Measurements from ENCODE around the gene DPEP1. TPM values are rescaled to one million over a fixed set of nuclear protein-coding genes. Genes with fewer than 3 reads are reported as not detected.

Gene DPEP1
- total and polyA plus RNA-seq, 2 experiments from 2014 or later = 1.7 to 2.3 TPM

DNA sequence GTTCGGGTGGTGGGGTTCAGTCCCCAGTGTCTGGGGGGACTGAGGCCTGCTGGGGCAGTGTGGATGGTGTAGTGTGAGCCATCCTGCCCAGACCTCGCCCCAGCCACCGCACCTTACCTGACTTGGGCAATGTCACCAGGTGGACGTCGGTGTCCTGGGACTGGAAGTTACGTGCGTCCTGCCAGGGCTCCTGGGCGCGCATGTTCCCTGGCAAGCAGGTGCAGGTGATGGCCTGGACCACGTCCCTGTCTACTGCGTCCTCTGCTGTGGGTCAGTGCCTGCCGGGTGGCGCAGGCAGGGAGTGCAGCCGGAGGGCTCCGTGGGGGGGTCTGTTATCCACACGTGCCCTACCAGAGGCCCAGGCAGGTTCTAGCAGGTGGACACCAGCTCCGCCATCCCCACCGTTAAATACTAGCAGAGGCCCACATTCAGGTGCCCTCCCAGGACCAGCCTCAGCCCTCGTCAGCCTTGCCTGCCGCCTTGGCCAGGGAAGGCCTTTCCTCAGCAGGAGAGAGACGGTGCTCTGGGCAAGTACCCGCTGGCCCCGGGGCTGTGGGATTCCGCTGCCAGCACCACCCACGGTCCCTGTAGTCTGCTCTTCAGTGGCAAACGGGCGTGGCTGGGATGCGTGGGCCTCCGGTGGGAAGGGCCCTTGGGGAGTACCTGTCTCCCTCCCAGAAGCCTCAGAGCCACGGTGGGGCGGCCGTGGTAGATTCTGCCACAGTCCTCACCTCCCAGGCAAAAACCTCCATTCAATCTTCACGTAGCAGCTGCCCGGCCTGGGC lies 8.1 kb upstream of the DPEP1 start:
- Histone ChIP-seq H3F3A (replicated peaks; ENCODE audit: low read depth) (no peaks in the 10 kb centered on the region), H3K4me1 (ENCODE audit: insufficient read depth) (peaks cover 11% of the 10 kb centered on the region), H3K9me2 (ENCODE audit: insufficient read depth) (no peaks in the 10 kb centered on the region), H3K27ac (ENCODE audit: low read depth) (no peak overlapping the region), H2AFZ (no peak overlapping the region), H3K27me3 (ENCODE audit: insufficient read depth) (no peaks in the 10 kb centered on the region), H3K4me3 (no peak overlapping the region), H3K79me2 (replicated peaks; ENCODE audit: insufficient read depth) (no peaks in the 10 kb centered on the region), H3K36me3 (ENCODE audit: insufficient read depth) (no peaks in the 10 kb centered on the region), H3K4me2 (no peak overlapping the region), H4K20me1 (replicated peaks; ENCODE audit: insufficient read depth) (no peaks in the 10 kb centered on the region)
- Mint-ChIP-seq H3K4me3 (no peak overlapping the region), H3K36me3 (ENCODE audit: low read depth) (no peaks in the 10 kb centered on the region), H3K27ac (no peak overlapping the region), H3K27me3 (ENCODE audit: insufficient read depth, low read depth, poor library complexity) (peaks cover 6% of the 10 kb centered on the region), H3K9me3 (no peaks in the 10 kb centered on the region), H3K4me1 (peaks cover 7% of the 10 kb centered on the region)
- ATAC-seq = no peak
- DNase-seq (ENCODE audit: low spot score) = no peak
- TF ChIP-seq, protein P1, sequence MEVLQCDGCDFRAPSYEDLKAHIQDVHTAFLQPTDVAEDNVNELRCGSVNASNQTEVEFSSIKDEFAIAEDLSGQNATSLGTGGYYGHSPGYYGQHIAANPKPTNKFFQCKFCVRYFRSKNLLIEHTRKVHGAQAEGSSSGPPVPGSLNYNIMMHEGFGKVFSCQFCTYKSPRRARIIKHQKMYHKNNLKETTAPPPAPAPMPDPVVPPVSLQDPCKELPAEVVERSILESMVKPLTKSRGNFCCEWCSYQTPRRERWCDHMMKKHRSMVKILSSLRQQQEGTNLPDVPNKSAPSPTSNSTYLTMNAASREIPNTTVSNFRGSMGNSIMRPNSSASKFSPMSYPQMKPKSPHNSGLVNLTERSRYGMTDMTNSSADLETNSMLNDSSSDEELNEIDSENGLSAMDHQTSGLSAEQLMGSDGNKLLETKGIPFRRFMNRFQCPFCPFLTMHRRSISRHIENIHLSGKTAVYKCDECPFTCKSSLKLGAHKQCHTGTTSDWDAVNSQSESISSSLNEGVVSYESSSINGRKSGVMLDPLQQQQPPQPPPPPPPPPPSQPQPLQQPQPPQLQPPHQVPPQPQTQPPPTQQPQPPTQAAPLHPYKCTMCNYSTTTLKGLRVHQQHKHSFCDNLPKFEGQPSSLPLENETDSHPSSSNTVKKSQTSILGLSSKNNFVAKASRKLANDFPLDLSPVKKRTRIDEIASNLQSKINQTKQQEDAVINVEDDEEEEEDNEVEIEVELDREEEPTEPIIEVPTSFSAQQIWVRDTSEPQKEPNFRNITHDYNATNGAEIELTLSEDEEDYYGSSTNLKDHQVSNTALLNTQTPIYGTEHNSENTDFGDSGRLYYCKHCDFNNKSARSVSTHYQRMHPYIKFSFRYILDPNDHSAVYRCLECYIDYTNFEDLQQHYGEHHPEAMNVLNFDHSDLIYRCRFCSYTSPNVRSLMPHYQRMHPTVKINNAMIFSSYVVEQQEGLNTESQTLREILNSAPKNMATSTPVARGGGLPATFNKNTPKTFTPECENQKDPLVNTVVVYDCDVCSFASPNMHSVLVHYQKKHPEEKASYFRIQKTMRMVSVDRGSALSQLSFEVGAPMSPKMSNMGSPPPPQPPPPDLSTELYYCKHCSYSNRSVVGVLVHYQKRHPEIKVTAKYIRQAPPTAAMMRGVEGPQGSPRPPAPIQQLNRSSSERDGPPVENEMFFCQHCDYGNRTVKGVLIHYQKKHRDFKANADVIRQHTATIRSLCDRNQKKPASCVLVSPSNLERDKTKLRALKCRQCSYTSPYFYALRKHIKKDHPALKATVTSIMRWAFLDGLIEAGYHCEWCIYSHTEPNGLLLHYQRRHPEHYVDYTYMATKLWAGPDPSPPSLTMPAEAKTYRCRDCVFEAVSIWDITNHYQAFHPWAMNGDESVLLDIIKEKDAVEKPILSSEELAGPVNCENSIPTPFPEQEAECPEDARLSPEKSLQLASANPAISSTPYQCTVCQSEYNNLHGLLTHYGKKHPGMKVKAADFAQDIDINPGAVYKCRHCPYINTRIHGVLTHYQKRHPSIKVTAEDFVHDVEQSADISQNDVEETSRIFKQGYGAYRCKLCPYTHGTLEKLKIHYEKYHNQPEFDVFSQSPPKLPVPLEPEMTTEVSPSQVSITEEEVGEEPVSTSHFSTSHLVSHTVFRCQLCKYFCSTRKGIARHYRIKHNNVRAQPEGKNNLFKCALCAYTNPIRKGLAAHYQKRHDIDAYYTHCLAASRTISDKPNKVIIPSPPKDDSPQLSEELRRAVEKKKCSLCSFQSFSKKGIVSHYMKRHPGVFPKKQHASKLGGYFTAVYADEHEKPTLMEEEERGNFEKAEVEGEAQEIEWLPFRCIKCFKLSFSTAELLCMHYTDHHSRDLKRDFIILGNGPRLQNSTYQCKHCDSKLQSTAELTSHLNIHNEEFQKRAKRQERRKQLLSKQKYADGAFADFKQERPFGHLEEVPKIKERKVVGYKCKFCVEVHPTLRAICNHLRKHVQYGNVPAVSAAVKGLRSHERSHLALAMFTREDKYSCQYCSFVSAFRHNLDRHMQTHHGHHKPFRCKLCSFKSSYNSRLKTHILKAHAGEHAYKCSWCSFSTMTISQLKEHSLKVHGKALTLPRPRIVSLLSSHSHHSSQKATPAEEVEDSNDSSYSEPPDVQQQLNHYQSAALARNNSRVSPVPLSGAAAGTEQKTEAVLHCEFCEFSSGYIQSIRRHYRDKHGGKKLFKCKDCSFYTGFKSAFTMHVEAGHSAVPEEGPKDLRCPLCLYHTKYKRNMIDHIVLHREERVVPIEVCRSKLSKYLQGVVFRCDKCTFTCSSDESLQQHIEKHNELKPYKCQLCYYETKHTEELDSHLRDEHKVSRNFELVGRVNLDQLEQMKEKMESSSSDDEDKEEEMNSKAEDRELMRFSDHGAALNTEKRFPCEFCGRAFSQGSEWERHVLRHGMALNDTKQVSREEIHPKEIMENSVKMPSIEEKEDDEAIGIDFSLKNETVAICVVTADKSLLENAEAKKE (CRISPR knock-in tag; IDR thresholded peaks at IDR 0.05) = no peak
- no peak for TF ChIP-seq EZH2 (IDR thresholded peaks at IDR 0.05; ENCODE audit: low read depth, unreplicated experiment)
- TF ChIP-seq, protein P2, sequence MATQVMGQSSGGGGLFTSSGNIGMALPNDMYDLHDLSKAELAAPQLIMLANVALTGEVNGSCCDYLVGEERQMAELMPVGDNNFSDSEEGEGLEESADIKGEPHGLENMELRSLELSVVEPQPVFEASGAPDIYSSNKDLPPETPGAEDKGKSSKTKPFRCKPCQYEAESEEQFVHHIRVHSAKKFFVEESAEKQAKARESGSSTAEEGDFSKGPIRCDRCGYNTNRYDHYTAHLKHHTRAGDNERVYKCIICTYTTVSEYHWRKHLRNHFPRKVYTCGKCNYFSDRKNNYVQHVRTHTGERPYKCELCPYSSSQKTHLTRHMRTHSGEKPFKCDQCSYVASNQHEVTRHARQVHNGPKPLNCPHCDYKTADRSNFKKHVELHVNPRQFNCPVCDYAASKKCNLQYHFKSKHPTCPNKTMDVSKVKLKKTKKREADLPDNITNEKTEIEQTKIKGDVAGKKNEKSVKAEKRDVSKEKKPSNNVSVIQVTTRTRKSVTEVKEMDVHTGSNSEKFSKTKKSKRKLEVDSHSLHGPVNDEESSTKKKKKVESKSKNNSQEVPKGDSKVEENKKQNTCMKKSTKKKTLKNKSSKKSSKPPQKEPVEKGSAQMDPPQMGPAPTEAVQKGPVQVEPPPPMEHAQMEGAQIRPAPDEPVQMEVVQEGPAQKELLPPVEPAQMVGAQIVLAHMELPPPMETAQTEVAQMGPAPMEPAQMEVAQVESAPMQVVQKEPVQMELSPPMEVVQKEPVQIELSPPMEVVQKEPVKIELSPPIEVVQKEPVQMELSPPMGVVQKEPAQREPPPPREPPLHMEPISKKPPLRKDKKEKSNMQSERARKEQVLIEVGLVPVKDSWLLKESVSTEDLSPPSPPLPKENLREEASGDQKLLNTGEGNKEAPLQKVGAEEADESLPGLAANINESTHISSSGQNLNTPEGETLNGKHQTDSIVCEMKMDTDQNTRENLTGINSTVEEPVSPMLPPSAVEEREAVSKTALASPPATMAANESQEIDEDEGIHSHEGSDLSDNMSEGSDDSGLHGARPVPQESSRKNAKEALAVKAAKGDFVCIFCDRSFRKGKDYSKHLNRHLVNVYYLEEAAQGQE (IDR thresholded peaks at IDR 0.05; ENCODE audit: unreplicated experiment) = no peak
- TF ChIP-seq JUNB (IDR thresholded peaks at IDR 0.05; ENCODE audit: unreplicated experiment) = no peak
- TF ChIP-seq EZH2phosphoT487 (IDR thresholded peaks at IDR 0.05; ENCODE audit: unreplicated experiment) = no peak
- TF ChIP-seq ZNF114 (CRISPR knock-in tag; IDR thresholded peaks at IDR 0.05) = no peak
- TF ChIP-seq, protein P3, sequence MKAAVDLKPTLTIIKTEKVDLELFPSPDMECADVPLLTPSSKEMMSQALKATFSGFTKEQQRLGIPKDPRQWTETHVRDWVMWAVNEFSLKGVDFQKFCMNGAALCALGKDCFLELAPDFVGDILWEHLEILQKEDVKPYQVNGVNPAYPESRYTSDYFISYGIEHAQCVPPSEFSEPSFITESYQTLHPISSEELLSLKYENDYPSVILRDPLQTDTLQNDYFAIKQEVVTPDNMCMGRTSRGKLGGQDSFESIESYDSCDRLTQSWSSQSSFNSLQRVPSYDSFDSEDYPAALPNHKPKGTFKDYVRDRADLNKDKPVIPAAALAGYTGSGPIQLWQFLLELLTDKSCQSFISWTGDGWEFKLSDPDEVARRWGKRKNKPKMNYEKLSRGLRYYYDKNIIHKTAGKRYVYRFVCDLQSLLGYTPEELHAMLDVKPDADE (IDR thresholded peaks at IDR 0.05) = no peak
- TF ChIP-seq, protein P4, sequence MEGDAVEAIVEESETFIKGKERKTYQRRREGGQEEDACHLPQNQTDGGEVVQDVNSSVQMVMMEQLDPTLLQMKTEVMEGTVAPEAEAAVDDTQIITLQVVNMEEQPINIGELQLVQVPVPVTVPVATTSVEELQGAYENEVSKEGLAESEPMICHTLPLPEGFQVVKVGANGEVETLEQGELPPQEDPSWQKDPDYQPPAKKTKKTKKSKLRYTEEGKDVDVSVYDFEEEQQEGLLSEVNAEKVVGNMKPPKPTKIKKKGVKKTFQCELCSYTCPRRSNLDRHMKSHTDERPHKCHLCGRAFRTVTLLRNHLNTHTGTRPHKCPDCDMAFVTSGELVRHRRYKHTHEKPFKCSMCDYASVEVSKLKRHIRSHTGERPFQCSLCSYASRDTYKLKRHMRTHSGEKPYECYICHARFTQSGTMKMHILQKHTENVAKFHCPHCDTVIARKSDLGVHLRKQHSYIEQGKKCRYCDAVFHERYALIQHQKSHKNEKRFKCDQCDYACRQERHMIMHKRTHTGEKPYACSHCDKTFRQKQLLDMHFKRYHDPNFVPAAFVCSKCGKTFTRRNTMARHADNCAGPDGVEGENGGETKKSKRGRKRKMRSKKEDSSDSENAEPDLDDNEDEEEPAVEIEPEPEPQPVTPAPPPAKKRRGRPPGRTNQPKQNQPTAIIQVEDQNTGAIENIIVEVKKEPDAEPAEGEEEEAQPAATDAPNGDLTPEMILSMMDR (conservative IDR thresholded peaks at IDR 0.05; ENCODE audit: low read depth in 2 of 2) = no peak
- TF ChIP-seq STAT1 (IDR thresholded peaks at IDR 0.05; ENCODE audit: unreplicated experiment) = no peak
- no peak for TF ChIP-seq POLR2AphosphoS5 (IDR thresholded peaks at IDR 0.05; ENCODE audit: low read depth)

Data from GM23338 (cell line).